Measurements from ENCODE around the gene MTSS2.

MTSS2 gene

GRCh38 chr16:70713824-70714223 lies 28.0 kb upstream of the MTSS2 start:
- DNase-seq, result no peak

GRCh38 chr16:70713342-70713741 lies 27.5 kb upstream of the MTSS2 start:
- DNase-seq, result no peak

- DNase-seq, result no peak
These were observed 27.1 kb upstream of the MTSS2 start for GRCh38 chr16:70712942-70713341.

- no peak for DNase-seq
These were observed 26.5 kb upstream of the MTSS2 start for GRCh38 chr16:70712359-70712758.

GRCh38 chr16:70711211-70712031 lies 25.6 kb upstream of the MTSS2 start:
- DNase-seq, result no peak

GRCh38 chr16:70710422-70711210 lies 24.8 kb upstream of the MTSS2 start:
- no peak for DNase-seq

GRCh38 chr16:70709942-70710341 lies 24.1 kb upstream of the MTSS2 start:
- no peak for DNase-seq

GRCh38 chr16:70709457-70709856 lies 23.6 kb upstream of the MTSS2 start:
- DNase-seq, result no peak

- DNase-seq, result no peak
These were observed 22.8 kb upstream of the MTSS2 start for GRCh38 chr16:70708366-70709246.

GRCh38 chr16:70706948-70707465 lies 21.2 kb upstream of the MTSS2 start:
- no peak for DNase-seq

GRCh38 chr16:70705056-70705455 lies 19.2 kb upstream of the MTSS2 start:
- DNase-seq, result no peak

- no peak for DNase-seq
These were observed 18.7 kb upstream of the MTSS2 start for GRCh38 chr16:70704586-70704985.

- DNase-seq, result no peak
These were observed 18.1 kb upstream of the MTSS2 start for GRCh38 chr16:70703835-70704381.

GRCh38 chr16:70703041-70703834 lies 17.4 kb upstream of the MTSS2 start:
- DNase-seq, result no peak

GRCh38 chr16:70702624-70703023 lies 16.8 kb upstream of the MTSS2 start:
- DNase-seq, result no peak

- DNase-seq, result no peak
These were observed 16.1 kb upstream of the MTSS2 start for GRCh38 chr16:70701998-70702397.

- no peak for DNase-seq
These were observed 15.7 kb upstream of the MTSS2 start for GRCh38 chr16:70701596-70701995.

GRCh38 chr16:70701036-70701435 lies 15.2 kb upstream of the MTSS2 start:
- no peak for DNase-seq

GRCh38 chr16:70700101-70701020 lies 14.5 kb upstream of the MTSS2 start:
- no peak for DNase-seq

GRCh38 chr16:70699696-70700095 lies 13.8 kb upstream of the MTSS2 start:
- DNase-seq, result no peak

- DNase-seq, result no peak
These were observed 13.0 kb upstream of the MTSS2 start for GRCh38 chr16:70698901-70699300.
